T-helper 1 cell (primary cell): ENCODE data around the gene SLC25A21.
"Not testable (repeated sequence)": the region's sequence is repeated elsewhere in the genome, so short reads cannot be mapped to it uniquely, and the experiment has no call there.

ENCODE experiments used
- DNase-seq, 5 donors: peaks; one replicate each; pipeline ENCODE4 v3.0.0-alpha.2; 2012 to 2020

SLC25A21 gene

DNA sequence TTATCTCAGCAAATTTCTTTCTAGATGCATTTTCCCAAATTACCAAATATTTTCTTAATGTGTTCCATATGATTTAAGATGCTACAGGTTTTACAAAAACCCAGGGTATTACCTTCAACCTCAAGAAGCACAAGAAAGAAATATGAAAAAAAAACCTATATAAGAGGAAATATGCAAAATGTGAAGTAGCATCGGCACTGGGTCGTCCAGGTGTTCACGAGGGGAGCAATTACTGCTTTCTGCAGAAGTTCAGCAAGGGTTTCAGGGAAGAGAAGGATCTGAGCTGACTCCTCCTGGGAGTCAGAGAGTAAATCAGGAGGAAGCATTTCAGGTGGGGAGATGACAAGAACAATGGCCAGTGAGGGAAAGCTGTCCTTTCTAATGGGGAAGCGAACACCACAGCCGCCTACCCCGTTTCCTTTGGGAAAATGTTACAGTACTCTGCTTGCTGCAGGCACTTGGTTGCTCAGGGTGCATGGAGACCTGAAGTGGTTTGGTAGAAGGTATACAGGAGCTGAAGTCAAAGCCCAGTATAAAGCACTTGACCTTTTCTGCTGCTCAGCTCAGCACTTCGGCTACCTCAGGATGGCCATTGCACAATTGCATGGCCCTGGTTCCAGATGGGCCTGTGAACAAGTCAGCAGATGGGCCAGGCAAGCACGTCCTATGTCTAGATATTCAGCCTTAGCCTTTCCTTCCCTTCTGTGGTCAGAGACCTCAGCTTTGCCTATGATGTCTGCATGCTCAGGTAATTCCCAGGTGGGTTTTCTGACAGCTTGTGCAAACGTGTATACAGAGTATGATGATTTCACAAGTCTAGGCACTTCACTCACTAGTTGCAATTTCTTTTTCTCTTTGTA lies 355.1 kb downstream of the SLC25A21 start:
- DNase-seq, result no peak

DNA sequence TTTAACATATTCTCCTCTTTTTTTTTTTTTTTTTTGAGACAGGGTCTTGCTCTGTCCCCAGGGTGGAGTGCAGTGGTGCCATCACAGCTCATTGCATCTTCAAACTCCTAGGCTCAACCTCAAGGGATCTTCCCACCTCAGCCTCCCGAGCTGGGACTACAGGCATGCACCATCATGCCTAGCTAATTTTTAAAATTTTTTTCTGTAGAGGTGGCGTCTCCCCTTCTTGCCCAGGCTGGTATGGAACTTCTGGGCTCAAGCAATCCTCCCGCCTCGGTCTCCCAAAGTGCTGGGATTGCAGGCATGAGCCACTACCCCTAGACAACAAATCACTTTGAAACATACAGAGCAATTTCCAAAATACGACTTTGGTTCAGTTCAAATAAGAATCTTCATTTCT lies 355.9 kb downstream of the SLC25A21 start:
- no peak for DNase-seq

DNA sequence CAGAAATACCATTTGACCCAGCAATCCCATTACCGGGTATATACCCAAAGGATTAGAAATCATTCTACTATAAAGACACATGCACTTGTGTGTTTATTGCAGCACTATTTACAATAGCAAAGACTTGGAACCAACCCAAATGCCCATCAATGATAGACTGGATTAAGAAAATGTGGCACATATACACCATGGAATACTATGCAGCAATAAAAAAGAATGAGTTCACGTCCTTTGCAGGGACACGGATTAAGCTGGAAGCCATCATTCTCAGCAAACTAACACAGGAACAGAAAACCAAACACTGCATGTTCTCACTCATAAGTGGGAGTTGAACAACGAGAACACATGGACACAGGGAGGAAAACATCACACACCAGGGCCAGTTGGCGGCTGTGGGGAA lies 357.6 kb downstream of the SLC25A21 start:
- DNase-seq, result not testable (repeated sequence)

DNA sequence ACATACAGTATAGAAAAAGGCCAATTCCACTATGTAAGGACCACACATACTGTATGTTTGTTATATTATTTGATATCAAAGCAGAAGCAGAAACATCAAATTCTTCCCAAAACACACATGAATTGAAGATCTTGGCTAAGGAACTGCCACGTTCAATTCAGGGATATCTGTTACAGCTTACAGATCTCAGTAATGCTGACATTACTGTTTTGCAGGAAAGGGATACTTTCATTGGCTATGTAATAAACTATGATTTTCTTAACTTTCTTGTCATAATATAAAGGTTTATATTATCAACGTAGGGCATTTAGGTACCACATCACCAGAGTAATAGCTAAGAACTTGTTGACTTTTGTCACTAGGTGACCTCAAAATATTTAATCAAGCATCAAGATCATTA lies 362.2 kb downstream of the SLC25A21 start:
- DNase-seq, result no peak

DNA sequence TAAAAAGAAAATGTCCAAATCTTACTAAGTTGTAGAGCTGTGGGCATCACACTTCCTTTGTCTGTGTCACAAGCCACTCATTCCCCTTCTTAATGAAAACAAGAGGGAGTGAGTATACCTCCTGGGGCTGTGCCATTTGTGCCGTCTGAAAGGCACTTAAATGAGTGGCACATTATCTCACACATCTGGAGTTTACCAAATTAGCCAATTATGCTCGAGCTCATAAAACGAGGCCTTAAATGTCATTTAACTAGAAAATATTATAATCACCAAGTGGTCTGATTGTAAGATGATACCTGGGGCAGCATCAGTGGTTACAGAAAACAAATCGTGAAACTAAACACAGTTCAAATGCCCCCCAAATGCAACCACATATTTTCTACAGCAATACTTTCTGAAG lies 364.7 kb downstream of the SLC25A21 start:
- DNase-seq, result no peak

DNA sequence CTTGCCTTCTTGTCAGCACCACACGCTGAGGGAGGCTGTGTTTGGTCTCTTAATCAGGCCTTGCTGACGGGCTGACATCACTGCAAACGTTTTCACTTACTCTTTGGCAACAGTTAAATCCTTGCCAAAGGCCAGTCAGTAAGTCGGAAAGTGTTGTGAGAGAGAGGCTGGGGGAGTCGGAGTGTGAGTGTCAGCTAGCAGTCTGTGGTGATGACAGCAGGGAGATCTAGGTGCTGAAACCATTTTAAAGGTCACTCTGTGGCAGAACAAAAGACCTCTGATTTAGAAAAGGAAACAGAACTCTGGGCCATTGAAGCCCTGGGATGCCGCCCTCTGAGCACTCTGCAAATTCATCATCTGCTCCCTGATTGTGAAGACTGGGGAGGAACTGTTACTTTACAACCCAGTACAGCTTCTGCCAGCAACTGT lies 367.3 kb downstream of the SLC25A21 start:
- DNase-seq, result no peak

DNA sequence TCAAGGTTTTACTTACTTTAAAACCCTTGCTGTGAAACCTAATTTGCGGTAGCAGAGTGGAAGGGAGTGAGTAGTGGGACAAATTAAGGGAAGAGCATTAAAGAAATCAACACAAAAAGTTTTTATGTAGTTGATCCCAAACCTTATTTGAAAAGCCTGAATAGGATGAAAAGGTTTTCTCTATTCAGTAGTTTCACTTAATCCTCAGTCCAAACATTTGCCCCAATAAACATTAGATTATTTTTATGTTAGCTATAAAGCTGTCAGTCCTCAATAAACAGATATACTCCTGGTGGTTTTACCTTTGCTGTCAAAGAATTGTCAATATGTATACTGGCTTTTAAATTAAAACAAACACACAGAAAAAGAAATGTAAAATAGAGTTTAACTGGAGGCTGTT lies 374.8 kb downstream of the SLC25A21 start:
- DNase-seq, result no peak

DNA sequence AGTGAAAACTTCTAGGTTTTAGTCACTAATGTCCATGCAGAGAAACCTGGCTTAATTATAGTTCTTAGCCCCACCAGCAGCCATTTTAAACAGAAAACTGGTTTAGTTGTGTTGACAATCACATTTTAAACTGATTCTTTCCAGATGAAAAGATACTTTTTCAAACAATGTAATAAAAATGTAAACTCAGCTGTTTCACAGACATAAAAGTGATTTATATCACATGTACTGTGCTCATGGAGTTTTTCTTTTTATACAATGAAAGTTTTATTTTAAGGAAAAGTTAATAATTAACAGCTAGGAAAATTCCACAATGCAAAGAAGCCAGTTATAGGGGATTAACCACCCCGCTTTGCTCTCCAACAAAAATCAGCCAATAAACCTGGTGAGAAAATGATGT lies 381.0 kb downstream of the SLC25A21 start:
- DNase-seq, result no peak

DNA sequence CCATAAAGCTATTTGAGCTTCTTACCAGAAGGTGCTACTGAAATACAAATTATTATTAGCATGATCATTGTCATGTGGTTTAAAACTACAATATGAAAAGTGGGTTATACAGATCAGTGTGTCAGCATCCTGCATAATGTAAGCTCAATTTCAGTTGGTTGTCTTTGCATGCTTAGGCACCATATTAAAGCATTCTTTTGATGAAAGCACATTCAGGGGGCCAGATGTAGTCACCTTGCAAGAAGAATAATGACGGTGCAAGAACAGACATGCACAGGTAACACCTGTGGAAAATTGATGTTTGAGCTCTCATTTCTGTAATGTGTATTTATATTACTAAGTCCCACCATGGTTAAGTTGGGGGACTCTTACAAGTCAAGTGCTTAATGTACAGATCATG lies 386.9 kb downstream of the SLC25A21 start:
- no peak for DNase-seq

DNA sequence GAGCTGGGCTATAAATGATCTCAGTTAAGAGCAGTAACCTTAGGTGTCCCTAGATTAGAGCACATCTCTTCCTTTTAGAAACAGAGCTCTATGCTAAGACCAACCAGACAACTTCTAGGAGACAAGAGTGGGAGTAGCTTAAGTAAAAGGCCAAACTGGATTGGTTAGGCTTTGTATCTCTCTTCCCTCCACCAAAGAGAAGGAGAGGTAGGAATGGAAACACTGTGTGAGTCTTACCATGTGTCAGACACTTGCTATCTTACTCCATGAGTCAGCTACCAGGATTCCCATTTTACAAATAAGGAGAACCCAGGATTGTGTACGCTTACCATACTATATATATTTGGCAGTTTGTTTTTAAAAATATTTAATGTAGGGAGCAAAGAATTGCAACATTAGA lies 387.9 kb downstream of the SLC25A21 start:
- no peak for DNase-seq

DNA sequence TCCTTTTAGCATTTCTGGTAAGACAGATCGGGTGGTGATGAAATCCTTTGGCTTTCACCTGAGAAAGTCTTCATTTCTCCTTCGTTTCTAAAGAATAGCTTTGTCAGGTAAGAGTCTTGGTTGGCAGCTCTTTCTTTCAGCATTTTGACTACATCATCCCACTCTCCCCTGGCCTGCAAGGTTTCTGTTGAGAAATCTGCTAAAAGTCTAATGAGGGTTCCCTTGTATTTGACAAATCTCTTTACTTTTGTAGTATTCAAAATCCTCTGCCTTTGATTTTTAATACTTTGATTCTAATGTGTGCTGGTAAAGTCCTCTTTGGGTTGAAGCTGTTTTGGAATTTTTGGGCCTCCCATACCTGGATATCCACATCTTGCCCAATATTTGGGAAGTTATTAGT lies 390.5 kb downstream of the SLC25A21 start:
- DNase-seq, result no peak

DNA sequence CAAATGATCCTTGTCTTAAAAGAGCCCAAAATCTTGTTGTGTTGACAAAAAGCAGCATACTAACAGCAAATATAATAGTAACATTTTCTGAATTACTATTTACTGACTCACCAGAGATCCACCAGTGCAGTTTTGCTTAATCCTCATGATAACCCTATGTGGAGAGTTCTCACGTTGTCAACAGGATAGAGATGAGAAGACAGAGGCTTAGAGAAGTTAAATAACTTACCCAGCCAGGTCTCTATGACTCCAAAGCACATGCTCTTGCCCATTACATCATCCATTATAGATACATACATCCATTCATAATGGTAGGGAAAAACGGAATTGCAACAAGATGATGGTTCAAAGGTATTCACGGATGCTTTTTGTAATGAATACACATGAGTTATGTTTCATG lies 398.8 kb downstream of the SLC25A21 start:
- no peak for DNase-seq

DNA sequence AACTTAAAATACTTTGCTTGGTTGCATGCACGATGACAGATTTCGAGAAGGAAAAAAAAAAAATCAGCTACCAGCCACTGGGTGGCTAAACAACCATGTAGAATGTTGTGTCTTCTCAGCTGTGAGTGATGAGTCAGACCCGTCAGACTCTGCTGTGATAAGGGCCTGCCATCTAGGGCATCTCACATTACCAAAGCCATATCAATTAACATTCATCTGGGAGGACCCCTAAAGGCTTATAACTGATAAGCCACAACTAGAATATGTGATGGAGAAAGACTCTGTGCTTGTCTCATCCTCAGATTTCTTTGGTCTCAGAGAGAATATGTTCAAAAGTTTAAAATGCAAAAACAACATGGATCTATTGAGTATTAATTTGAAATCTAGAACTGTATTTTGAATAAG lies 399.3 kb downstream of the SLC25A21 start:
- no peak for DNase-seq

DNA sequence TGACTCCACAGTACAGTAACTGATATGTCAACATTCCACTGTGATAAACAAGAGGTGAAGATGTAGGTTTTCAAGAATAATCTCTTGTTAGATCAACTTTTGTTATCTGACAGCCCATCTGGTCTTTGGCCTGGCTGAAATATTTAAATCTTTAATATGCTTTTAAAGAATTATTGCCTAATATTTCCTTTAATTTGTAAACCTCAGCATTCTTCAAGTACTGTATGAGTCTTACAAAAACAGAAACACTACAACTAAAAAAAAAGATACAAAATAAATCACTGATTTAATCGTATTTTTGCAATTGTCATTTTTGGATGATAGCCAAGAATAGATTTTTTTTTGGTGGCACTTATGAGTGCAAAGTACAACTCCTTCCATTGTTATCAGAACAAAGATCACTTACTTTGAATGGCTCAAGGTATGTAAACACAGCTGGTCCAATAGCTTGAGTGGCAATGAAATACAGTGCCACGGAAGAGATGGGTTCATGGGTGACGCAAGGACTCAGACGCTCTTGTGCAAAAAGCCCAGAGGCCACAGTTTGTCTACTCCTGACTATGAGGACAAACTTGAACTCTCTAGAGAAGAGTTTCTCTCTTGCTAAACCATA lies 401.3 kb downstream of the SLC25A21 start:
- DNase-seq, result no peak

DNA sequence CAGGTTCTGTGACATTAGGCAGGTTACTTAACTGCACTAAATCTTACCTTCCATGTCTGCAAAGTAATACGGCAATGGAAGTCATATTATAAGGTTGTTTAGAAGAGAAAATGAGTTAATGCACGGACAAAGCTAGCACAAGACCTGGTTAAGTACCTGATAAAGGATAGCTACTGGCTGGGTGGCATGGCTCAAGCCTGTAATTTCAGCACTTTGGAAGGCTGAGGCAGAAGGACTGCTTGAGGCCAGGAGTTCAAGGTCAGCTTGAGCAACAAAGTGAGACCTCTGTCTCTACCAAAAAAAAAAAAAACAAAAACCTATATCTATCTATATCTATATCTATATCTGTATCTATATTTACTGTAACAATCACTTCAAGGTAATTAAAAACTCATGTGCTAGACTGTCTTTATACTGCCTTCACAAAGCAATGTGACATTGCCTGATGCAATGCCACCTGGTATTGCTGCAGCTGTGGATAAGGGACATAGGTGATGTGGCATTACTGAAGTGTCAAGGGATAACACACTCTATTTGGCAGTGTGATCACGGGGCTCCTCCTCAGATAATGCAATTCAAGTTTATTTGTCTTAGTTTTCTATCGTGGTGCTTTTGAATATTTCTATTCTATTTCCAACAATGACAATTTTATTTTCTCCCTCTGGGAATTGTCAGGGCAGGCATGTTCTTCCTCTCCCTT lies 403.6 kb downstream of the SLC25A21 start:
- DNase-seq, result no peak

DNA sequence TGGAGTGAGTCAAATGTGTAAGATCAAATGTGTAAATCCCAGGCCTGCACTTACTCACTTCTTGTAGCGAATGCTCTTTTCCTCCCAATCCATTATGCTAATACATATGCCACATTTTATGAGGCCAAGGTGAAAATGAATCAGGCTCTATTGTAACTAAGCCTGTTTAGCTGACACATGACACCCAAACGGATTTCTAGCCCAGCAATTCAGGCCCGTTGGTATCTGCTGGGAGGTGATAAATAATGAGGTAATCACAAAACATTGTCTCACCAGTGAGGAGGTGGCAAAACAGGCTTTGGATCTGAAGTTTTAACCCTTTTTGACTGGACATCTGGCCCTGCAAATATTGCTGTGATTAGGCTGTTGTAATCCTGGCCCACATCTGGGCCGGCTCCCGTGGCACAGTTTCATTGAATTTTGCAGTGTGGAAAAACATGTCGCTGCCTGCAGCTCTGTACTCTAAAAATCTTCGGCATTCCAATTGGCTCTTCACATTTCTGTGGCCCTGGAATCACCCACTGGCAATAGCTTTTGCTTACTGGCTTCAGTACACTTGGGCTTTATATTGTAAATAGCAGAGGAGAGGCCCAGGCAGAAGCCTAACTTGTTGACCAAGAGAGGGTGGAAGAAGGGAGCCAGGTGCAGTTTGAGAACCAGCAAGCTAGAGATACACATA lies 404.7 kb downstream of the SLC25A21 start:
- DNase-seq, result no peak

DNA sequence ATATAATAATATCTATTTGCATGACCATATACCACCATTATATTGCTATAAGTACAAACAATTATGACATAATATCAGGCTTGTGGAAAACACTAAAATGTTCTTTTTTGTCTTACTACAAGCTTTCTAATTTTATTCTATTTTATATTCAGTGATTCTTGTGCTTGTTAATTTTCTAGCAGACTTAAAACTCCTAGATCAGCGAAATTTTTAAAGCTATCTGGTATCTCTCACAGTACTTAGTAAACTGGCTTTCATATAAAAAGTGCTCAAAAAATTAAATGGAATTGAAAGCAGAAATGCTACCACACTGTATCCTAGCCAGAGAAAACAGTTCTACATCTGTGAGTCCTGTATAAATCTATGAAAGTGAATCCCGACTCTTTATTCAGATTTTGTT lies 405.4 kb downstream of the SLC25A21 start:
- no peak for DNase-seq

DNA sequence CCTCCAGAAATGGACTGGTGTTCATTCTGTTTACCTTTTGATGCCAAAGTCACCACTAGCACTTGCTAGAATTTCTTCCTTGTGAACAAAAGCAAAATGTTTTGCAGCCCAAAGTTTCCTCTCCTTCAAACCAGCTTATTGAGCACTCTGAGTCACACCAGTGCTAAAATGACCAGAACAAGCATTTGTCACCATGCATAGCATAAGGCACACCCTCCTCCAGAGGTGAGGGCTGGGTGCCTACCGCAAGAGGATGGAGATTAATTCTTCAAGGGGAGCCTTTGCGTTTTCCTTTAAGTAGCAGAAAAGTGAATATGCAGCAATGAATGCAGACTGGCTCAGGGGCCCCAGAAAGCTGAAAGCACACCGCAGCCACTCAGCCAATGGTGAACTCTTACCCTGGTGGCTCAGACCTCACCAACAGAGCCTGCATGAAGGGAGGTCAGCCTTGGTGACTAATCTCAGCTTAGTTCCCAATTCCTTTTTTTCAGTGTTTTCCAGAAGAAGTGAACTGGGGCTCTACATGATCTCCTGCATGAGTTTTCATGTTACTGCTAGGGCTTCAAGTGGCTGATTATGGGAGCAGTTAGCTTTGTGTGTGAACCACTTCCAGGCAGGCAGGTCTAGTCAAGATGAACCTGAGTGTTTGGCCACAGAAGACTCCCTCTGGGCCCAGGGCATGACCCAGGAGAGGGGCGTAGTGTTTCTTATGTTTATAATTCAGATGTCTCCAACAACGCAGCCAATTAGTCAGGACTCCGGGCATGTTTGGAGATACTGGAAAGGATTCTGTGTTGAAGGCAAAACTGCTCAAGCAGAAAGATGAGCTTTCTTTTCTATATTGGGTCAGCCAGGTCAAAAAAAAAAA lies 414.4 kb downstream of the SLC25A21 start:
- no peak for DNase-seq

DNA sequence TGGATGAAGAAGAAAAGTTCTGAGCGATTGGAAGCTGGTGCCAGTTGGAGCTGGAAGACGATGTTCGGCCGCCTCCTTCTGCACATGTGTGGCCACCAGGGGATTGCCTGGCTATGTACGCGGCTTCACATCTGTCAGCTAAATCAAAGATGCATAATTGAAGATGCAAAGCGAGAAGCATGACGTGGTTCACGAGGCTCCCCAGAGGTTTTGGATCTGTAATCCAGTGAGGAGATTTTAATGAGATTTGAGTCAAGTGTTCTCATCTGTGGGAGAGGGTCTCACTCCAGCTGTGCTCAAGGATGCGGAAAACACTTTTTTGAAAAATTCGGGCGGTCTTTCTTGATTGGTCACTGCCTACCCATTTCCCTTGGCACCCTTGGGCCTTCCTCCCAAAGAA lies 416.2 kb downstream of the SLC25A21 start:
- DNase-seq, result no peak

DNA sequence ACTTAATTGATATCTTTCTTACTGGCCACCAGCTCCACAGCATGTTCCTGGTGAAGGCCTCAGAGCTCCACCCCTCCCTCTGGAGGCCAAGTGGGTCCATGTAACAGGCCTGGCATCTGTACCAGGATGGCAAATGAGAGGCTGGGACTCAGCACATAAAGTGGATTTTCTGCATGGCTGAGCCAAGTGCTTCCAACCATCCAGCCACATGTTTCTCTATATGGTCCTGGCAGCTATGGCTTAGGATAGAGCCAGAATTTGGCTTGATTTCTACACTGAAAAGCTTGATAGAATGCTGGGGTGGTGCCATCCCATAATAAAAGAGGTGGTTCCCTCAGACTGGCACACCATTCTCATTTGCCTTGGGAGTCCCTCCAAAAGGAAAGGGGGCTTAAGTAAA lies 416.6 kb downstream of the SLC25A21 start:
- no peak for DNase-seq

DNA sequence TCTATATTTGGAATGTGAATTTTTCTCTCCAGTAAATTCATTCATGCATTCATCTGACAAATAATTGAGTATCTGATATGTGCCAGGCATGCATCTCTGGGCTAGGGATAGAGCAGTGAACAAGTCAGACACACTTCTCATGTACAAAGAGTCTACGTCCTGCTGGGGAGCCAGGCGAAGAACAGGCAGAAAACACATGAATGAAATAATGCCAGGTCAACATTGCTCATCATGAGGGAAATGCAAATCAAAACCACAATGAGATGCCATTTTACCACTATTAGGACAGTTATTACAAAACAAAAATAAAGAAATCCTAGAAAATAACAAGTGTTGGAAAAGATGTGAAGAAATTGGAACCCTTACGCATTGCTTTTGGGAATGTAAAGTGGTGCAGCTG lies 420.5 kb downstream of the SLC25A21 start:
- DNase-seq, result no peak

DNA sequence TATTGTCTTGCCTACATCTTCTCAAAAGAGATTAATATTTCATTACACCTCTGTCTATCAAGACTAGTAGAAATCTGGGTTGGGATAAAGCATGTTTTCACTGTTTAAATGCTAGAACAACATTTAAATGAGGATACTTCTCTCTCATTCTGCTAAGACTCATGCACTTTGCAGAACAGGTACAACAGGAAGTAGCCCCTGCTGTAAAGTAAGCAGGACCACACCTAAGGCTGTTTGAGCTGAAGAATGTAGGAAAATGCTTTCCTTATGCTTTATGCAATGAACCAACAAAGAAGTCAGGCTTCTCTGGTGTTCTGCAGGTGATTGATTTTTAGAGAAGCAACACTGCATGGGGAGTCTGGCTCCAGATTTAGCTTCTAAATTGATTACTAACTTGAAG lies 421.3 kb downstream of the SLC25A21 start:
- no peak for DNase-seq
